ENCODE data around the gene PTPRK.

The PTPRK gene

GRCh38 chr6:128239146-128239545 lies 281.3 kb downstream of the PTPRK start:
- H3K4me3 ChIP-seq (ENCODE audit: low read length), result no peak overlapping the region
- H3K4me1 ChIP-seq (ENCODE audit: control insufficient read depth, insufficient read depth, low read length), result no peaks in the 10 kb centered on the region
- no peak overlapping the region for H3K27ac ChIP-seq (ENCODE audit: low read length)
- no CpG with 5 or more reads among the region's 1 CpG for WGBS (ENCODE audit: insufficient coverage, insufficient read length)
- DNase-seq (ENCODE audit: low read depth, low spot score), result no peak
- no peaks in the 10 kb centered on the region for H3K27me3 ChIP-seq (ENCODE audit: control insufficient read depth, insufficient read depth, low read length)
- no peaks in the 10 kb centered on the region for H3K36me3 ChIP-seq (ENCODE audit: control insufficient read depth, insufficient read depth, low read length)
- H3K9me3 ChIP-seq (ENCODE audit: control insufficient read depth, insufficient read depth, low read length), result no peaks in the 10 kb centered on the region

- H3K27ac ChIP-seq (ENCODE audit: low read length), result no peak overlapping the region
- no peak overlapping the region for H3K4me3 ChIP-seq (ENCODE audit: low read length)
- no CpG with 5 or more reads among the region's 1 CpG for WGBS (ENCODE audit: insufficient coverage, insufficient read length)
- no peaks in the 10 kb centered on the region for H3K27me3 ChIP-seq (ENCODE audit: control insufficient read depth, insufficient read depth, low read length)
- no peaks in the 10 kb centered on the region for H3K36me3 ChIP-seq (ENCODE audit: control insufficient read depth, insufficient read depth, low read length)
- no peaks in the 10 kb centered on the region for H3K4me1 ChIP-seq (ENCODE audit: control insufficient read depth, insufficient read depth, low read length)
- no peaks in the 10 kb centered on the region for H3K9me3 ChIP-seq (ENCODE audit: control insufficient read depth, insufficient read depth, low read length)
- no peak for DNase-seq (ENCODE audit: low read depth, low spot score)
Measured at GRCh38 chr6:128238225-128238624, 282.2 kb downstream of the PTPRK start.

GRCh38 chr6:128235556-128235955 lies 284.8 kb downstream of the PTPRK start:
- H3K9me3 ChIP-seq (ENCODE audit: control insufficient read depth, insufficient read depth, low read length), result no peaks in the 10 kb centered on the region
- no peaks in the 10 kb centered on the region for H3K27me3 ChIP-seq (ENCODE audit: control insufficient read depth, insufficient read depth, low read length)
- no peak for DNase-seq (ENCODE audit: low read depth, low spot score)
- H3K4me1 ChIP-seq (ENCODE audit: control insufficient read depth, insufficient read depth, low read length), result no peaks in the 10 kb centered on the region
- H3K27ac ChIP-seq (ENCODE audit: low read length), result no peak overlapping the region
- no CpG with 5 or more reads among the region's 4 CpGs for WGBS (ENCODE audit: insufficient coverage, insufficient read length)
- H3K36me3 ChIP-seq (ENCODE audit: control insufficient read depth, insufficient read depth, low read length), result no peaks in the 10 kb centered on the region
- H3K4me3 ChIP-seq (ENCODE audit: low read length), result no peak overlapping the region

- Histone ChIP-seq H3K9me3 (ENCODE audit: control insufficient read depth, insufficient read depth, low read length) (no peaks in the 10 kb centered on the region), H3K4me3 (ENCODE audit: low read length) (no peak overlapping the region), H3K27me3 (ENCODE audit: control insufficient read depth, insufficient read depth, low read length) (no peaks in the 10 kb centered on the region), H3K4me1 (ENCODE audit: control insufficient read depth, insufficient read depth, low read length) (no peaks in the 10 kb centered on the region), H3K36me3 (ENCODE audit: control insufficient read depth, insufficient read depth, low read length) (no peaks in the 10 kb centered on the region), H3K27ac (ENCODE audit: low read length) (no peak overlapping the region)
- no CpG with 5 or more reads among the region's 6 CpGs for WGBS (ENCODE audit: insufficient coverage, insufficient read length)
- DNase-seq (ENCODE audit: low read depth, low spot score), result no peak
Measured at GRCh38 chr6:128233531-128233930, 286.9 kb downstream of the PTPRK start.

GRCh38 chr6:128230267-128230989 lies 290.0 kb downstream of the PTPRK start:
- H3K4me3 ChIP-seq (ENCODE audit: low read length), result no peak overlapping the region
- no peak overlapping the region for H3K27ac ChIP-seq (ENCODE audit: low read length)
- no CpG with 5 or more reads among the region's 7 CpGs for WGBS (ENCODE audit: insufficient coverage, insufficient read length)
- no peaks in the 10 kb centered on the region for H3K9me3 ChIP-seq (ENCODE audit: control insufficient read depth, insufficient read depth, low read length)
- H3K4me1 ChIP-seq (ENCODE audit: control insufficient read depth, insufficient read depth, low read length), result no peaks in the 10 kb centered on the region
- no peaks in the 10 kb centered on the region for H3K27me3 ChIP-seq (ENCODE audit: control insufficient read depth, insufficient read depth, low read length)
- DNase-seq (ENCODE audit: low read depth, low spot score), result no peak
- H3K36me3 ChIP-seq (ENCODE audit: control insufficient read depth, insufficient read depth, low read length), result no peaks in the 10 kb centered on the region

GRCh38 chr6:128225612-128226011 lies 294.8 kb downstream of the PTPRK start:
- no peak for DNase-seq (ENCODE audit: low read depth, low spot score)
- Histone ChIP-seq H3K27me3 (ENCODE audit: control insufficient read depth, insufficient read depth, low read length) (no peaks in the 10 kb centered on the region), H3K4me3 (ENCODE audit: low read length) (no peak overlapping the region), H3K4me1 (ENCODE audit: control insufficient read depth, insufficient read depth, low read length) (no peaks in the 10 kb centered on the region), H3K9me3 (ENCODE audit: control insufficient read depth, insufficient read depth, low read length) (no peaks in the 10 kb centered on the region), H3K27ac (ENCODE audit: low read length) (no peak overlapping the region), H3K36me3 (ENCODE audit: control insufficient read depth, insufficient read depth, low read length) (no peaks in the 10 kb centered on the region)

- no peaks in the 10 kb centered on the region for H3K27me3 ChIP-seq (ENCODE audit: control insufficient read depth, insufficient read depth, low read length)
- WGBS (ENCODE audit: insufficient coverage, insufficient read length), result no CpG with 5 or more reads among the region's 5 CpGs
- H3K4me1 ChIP-seq (ENCODE audit: control insufficient read depth, insufficient read depth, low read length), result no peaks in the 10 kb centered on the region
- H3K27ac ChIP-seq (ENCODE audit: low read length), result no peak overlapping the region
- no peaks in the 10 kb centered on the region for H3K36me3 ChIP-seq (ENCODE audit: control insufficient read depth, insufficient read depth, low read length)
- no peaks in the 10 kb centered on the region for H3K9me3 ChIP-seq (ENCODE audit: control insufficient read depth, insufficient read depth, low read length)
- no peak for DNase-seq (ENCODE audit: low read depth, low spot score)
- no peak overlapping the region for H3K4me3 ChIP-seq (ENCODE audit: low read length)
Measured at GRCh38 chr6:128216917-128217316, 303.5 kb downstream of the PTPRK start.

- Histone ChIP-seq H3K4me3 (ENCODE audit: low read length) (no peak overlapping the region), H3K27me3 (ENCODE audit: control insufficient read depth, insufficient read depth, low read length) (no peaks in the 10 kb centered on the region), H3K4me1 (ENCODE audit: control insufficient read depth, insufficient read depth, low read length) (no peaks in the 10 kb centered on the region), H3K9me3 (ENCODE audit: control insufficient read depth, insufficient read depth, low read length) (no peaks in the 10 kb centered on the region), H3K27ac (ENCODE audit: low read length) (no peak overlapping the region), H3K36me3 (ENCODE audit: control insufficient read depth, insufficient read depth, low read length) (no peaks in the 10 kb centered on the region)
- no CpG with 5 or more reads among the region's 3 CpGs for WGBS (ENCODE audit: insufficient coverage, insufficient read length)
- no peak for DNase-seq (ENCODE audit: low read depth, low spot score)
Measured at GRCh38 chr6:128209771-128210170, 310.6 kb downstream of the PTPRK start.

GRCh38 chr6:128208851-128209580 lies 311.4 kb downstream of the PTPRK start:
- no peak for DNase-seq (ENCODE audit: low read depth, low spot score)
- Histone ChIP-seq H3K36me3 (ENCODE audit: control insufficient read depth, insufficient read depth, low read length) (no peaks in the 10 kb centered on the region), H3K27ac (ENCODE audit: low read length) (no peak overlapping the region), H3K27me3 (ENCODE audit: control insufficient read depth, insufficient read depth, low read length) (no peaks in the 10 kb centered on the region), H3K4me3 (ENCODE audit: low read length) (no peak overlapping the region), H3K9me3 (ENCODE audit: control insufficient read depth, insufficient read depth, low read length) (no peaks in the 10 kb centered on the region), H3K4me1 (ENCODE audit: control insufficient read depth, insufficient read depth, low read length) (no peaks in the 10 kb centered on the region)
- WGBS (ENCODE audit: insufficient coverage, insufficient read length), result no CpG with 5 or more reads among the region's 5 CpGs

GRCh38 chr6:128208078-128208477 lies 312.3 kb downstream of the PTPRK start:
- H3K36me3 ChIP-seq (ENCODE audit: control insufficient read depth, insufficient read depth, low read length), result no peaks in the 10 kb centered on the region
- no peak overlapping the region for H3K27ac ChIP-seq (ENCODE audit: low read length)
- H3K9me3 ChIP-seq (ENCODE audit: control insufficient read depth, insufficient read depth, low read length), result no peaks in the 10 kb centered on the region
- no peaks in the 10 kb centered on the region for H3K4me1 ChIP-seq (ENCODE audit: control insufficient read depth, insufficient read depth, low read length)
- no peak for DNase-seq (ENCODE audit: low read depth, low spot score)
- no peak overlapping the region for H3K4me3 ChIP-seq (ENCODE audit: low read length)
- no peaks in the 10 kb centered on the region for H3K27me3 ChIP-seq (ENCODE audit: control insufficient read depth, insufficient read depth, low read length)
